Ovary (tissue), 10 donors: Measurements from ENCODE around the gene MT1HL1. TPM values are rescaled to one million over a fixed set of nuclear protein-coding genes. Genes with fewer than 3 reads are reported as not detected.

Source experiments
- DNase-seq, 5 donors: peaks; one replicate each; pipeline ENCODE4 v3.0.0-alpha.2; 2019 to 2020
- H3K27ac ChIP-seq, 2 donors: fragments of 200-600 bp; one replicate each; pipeline versions ENCODE4 v1.5.1 to v1.8.0; 2019 to 2022
- H3K27me3 ChIP-seq: fragments of 200-600 bp; one replicate; pipeline ENCODE4 v1.8.0; 2022
- H3K36me3 ChIP-seq: fragments of 200-600 bp; sonication (generic); one replicate; pipeline ENCODE4 v1.5.1; 2019
- H3K4me1 ChIP-seq: one replicate; pipeline ENCODE4 v1.8.1; 2013; ENCODE audit warnings: mild to moderate bottlenecking, moderate library complexity; ENCODE audit not compliant: insufficient read depth
- H3K4me3 ChIP-seq: fragments of 200-600 bp; sonication (generic); one replicate; pipeline ENCODE4 v1.5.1; 2017
- H3K9me3 ChIP-seq, 2 donors: fragments of 200-600 bp in 1 of 2; sonication (generic) in 1 of 2; one replicate each; pipeline versions ENCODE4 v1.5.1 to v1.8.1; 2013 to 2019; ENCODE audit warnings: mild to moderate bottlenecking in 1 of 2, moderate library complexity in 1 of 2
- EP300 ChIP-seq: sonication (generic); formaldehyde crosslinking; IDR thresholded peaks from one replicate; pipeline ENCODE4 v1.6.1; 2017; ENCODE audit warnings: antibody characterized with exemption
- POLR2A ChIP-seq: fragments of 450-650 bp; IDR thresholded peaks from one replicate; pipeline ENCODE4 v1.6.1; 2017; ENCODE audit warnings: antibody characterized with exemption, mild to moderate bottlenecking, moderate library complexity
- WGBS, 3 donors: extraction: QIAGEN DNeasy Blood & Tissue Kit in 1 of 3; methylation state at CpG; one replicate each; pipeline versions ENCODE4 v1.1.5 to v1.1.7; 2013 to 2017; 5-methylcytosine and 5-hydroxymethylcytosine counted together
- intact Hi-C, 4 donors: fragments of 100-400 bp; cut with DNase I; formaldehyde crosslinking; loops; one replicate each; pipeline versions ENCODE4 v1.11.0 to v1.15.1; 2022 to 2023
- long read RNA-seq, 3 donors: library from polyadenylated mRNA in 2 of 3; unstranded in 2 of 3; transcript quantifications; one replicate each; pipeline ENCODE4 v2.0.0 and lab custom pipeline, GENCODE V29; 2021 to 2026
- polyA plus RNA-seq, 2 donors: library from polyadenylated mRNA; stranded (reverse); fragments of 200-250 nt in 1 of 2; fragments of 350-450 nt in 1 of 2; fragmentation: Illumina TruSeq in 1 of 2; extraction: RNeasy Lipid Tissue Mini Kit (QIAGEN cat#74804) in 1 of 2; gene quantifications; one replicate each; pipeline ENCODE4 v1.2.3, GENCODE V29; 2013 to 2014
- total RNA-seq, 7 donors: library from RNA; depleted of rRNA in 2 of 7; stranded (reverse); fragments of >200 nt in 2 of 7; fragmentation: NEBNext Ultra II Directional in 3 of 7; extraction: Animal tissue kit (Norgen Biotek cat#: 25700) in 3 of 7; gene quantifications; one replicate each; pipeline versions ENCODE4 v1.1.0 to v1.2.4, GENCODE V29; 2016 to 2023
- TF ChIP-seq, protein P1 (sequence below), 3 donors: fragments of 450-650 bp in 2 of 3; fragments of 200-600 bp in 1 of 3; IDR thresholded peaks; one replicate each; pipeline versions ENCODE4 v1.5.1 to v1.8.0; 2016 to 2022; ENCODE audit warnings: antibody characterized with exemption in 3 of 3, mild to moderate bottlenecking in 1 of 3
- donor health status: DM: no; HTN: no; CAD: no; lungs with moderate emphysema.
- donor health status: DM: no; HTN: no; CAD: no.
- donor health status: Bipolar disorder and iron deficiency.
- donor health status: DM: yes; HTN: yes; CAD: no.
- donor health status: DM: no; HTN: no; CAD: no.
- donor health status: DM: yes; HTN: yes; CAD: no.

Gene MT1HL1
- total RNA-seq = not detected
- polyA plus RNA-seq = not detected
- long read RNA-seq, donor 1 = 0 reads
- long read RNA-seq, donor 2, partial matches to known transcripts = 0 of 1 reads
- long read RNA-seq, donor 2, other reads (novel, unspliced or antisense) = 0 of 1 reads
- long read RNA-seq, donor 3 = 0 reads

DNA sequence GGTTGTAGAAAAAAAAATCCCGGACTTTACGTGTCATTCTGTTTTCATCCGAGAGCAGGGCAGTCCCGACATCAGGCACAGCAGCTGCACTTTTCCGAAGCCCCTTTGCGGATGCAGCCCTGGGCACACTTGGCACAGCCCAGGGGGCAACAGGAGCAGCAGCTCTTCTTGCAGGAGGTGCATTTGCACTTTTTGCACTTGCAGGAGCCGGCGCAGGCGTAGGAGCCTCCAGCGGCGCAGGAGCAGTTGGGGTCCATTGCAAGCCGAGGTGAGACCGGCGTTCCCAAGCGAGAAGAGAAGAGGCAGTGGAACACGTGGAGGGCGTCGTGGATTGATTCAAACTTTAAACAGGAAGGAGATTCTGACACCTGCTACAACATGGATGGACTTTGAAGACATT, at the start of gene MT1HL1:
Gene MT1HL1 (minus strand): TSS at position 326 of the 400 bp plus-strand sequence. CDS start 69 bp downstream, at position 257.
- WGBS, 3 donors = 90 to 93% (median 91%) methylated on average over 18 of the region's 18 CpGs
- H3K4me1 ChIP-seq = no peaks in the 10 kb centered on the region

DNA sequence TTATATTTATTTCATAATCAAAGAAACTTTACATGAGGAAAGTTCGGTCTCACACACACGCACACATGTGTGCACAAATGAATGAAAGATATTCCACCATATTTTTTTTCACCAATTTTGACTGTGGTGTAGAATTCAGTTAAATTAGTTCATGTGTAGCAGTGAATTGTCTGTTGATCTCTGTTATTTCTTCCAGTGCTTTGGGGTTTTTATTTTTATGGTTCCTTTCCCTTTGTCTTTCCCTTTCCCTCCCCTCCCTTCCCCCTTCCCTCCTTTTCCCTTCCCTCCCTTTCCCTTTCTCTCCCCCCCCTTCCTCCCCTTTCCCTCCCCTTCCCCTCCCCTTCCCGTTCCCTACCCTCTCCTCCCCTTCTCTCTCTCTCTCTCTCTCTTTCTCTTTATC, 46.7 kb upstream of the MT1HL1 start:
- H3K4me1 ChIP-seq = no peaks in the 10 kb centered on the region
- intact Hi-C loops = no loop called here
- 87 to 93% (median 90%) methylated on average over 3 of the region's 3 CpGs for WGBS, 3 donors
- H3K4me3 ChIP-seq = no peak overlapping the region
- H3K27me3 ChIP-seq = no peaks in the 10 kb centered on the region
- TF ChIP-seq POLR2A = no peak
- no peak for TF ChIP-seq EP300
- TF ChIP-seq, protein P1, sequence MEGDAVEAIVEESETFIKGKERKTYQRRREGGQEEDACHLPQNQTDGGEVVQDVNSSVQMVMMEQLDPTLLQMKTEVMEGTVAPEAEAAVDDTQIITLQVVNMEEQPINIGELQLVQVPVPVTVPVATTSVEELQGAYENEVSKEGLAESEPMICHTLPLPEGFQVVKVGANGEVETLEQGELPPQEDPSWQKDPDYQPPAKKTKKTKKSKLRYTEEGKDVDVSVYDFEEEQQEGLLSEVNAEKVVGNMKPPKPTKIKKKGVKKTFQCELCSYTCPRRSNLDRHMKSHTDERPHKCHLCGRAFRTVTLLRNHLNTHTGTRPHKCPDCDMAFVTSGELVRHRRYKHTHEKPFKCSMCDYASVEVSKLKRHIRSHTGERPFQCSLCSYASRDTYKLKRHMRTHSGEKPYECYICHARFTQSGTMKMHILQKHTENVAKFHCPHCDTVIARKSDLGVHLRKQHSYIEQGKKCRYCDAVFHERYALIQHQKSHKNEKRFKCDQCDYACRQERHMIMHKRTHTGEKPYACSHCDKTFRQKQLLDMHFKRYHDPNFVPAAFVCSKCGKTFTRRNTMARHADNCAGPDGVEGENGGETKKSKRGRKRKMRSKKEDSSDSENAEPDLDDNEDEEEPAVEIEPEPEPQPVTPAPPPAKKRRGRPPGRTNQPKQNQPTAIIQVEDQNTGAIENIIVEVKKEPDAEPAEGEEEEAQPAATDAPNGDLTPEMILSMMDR (IDR thresholded peaks at IDR 0.05) = no peak
- H3K36me3 ChIP-seq = no peaks in the 10 kb centered on the region
- no peaks in the 10 kb centered on the region for H3K9me3 ChIP-seq
- no peak overlapping the region for H3K27ac ChIP-seq
- DNase-seq = no peak

More for the DNA sequence above, at the start of gene MT1HL1:
- Histone ChIP-seq H3K36me3 (no peaks in the 10 kb centered on the region), H3K27me3 (no peaks in the 10 kb centered on the region), H3K27ac (no peak within 1 kb of the TSS), H3K4me3 (no peak within 1 kb of the TSS), H3K9me3 (no peaks in the 10 kb centered on the region)
- TF ChIP-seq, protein P1 (IDR thresholded peaks at IDR 0.05) = no peak
- TF ChIP-seq POLR2A = no peak
- no peak for TF ChIP-seq EP300
- no peak for DNase-seq
- intact Hi-C loops = no loop called here

DNA sequence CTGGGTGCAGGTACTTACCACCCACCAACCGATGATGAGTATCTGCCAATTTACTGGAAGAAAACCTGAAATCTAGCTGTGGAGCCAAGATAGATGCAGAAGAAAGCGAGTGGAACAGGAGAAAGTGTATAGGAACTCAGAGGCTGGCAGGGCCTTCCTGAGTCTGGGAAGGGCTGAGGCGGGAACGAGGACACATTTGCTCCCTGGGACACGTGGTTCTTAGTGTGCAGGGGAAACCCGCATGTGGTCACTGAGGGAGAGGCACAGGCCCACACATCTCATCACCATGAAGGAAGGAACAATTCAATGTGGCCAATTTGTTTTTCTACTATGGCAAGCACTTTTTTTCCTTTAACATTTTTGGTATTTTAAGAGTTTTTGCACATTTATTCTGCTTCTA, 45.9 kb upstream of the MT1HL1 start:
- Histone ChIP-seq H3K27me3 (no peaks in the 10 kb centered on the region), H3K4me3 (no peak overlapping the region), H3K9me3 (no peaks in the 10 kb centered on the region), H3K27ac (no peak overlapping the region), H3K4me1 (no peaks in the 10 kb centered on the region), H3K36me3 (no peaks in the 10 kb centered on the region)
- intact Hi-C loops = no loop called here
- TF ChIP-seq EP300 = no peak
- TF ChIP-seq, protein P1 (IDR thresholded peaks at IDR 0.05) = no peak
- no peak for TF ChIP-seq POLR2A
- WGBS, 3 donors = 90 to 92% (median 90%) methylated on average over 6 of the region's 6 CpGs
- no peak for DNase-seq

DNA sequence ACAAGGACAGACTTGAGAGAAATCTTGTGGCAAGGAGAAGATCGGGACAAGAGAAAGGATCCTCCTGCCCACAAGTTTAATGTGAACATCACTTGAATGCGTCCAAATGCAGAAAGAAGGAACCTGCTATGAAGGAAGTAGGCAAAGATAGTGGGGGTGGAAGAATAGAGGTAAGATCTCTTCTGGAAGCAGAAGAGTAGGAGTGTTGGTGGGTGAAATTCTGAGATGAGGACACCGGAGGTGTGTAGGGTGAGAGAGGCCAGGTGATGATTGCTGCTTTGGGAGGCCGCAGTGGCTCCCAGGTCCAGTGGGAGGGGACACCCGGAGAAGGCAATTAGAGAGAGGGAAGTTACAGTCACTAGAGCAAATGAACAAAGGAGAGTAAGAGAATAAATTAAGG, 44.6 kb upstream of the MT1HL1 start:
- 92 to 97% (median 94%) methylated on average over 5 of the region's 5 CpGs for WGBS, 3 donors

More for the DNA sequence above, 44.6 kb upstream of the MT1HL1 start:
- H3K27me3 ChIP-seq = no peaks in the 10 kb centered on the region
- no peaks in the 10 kb centered on the region for H3K4me1 ChIP-seq
- H3K4me3 ChIP-seq = no peak overlapping the region
- DNase-seq = no peak
- TF ChIP-seq POLR2A (no peak), EP300 (no peak)
- TF ChIP-seq, protein P1 (IDR thresholded peaks at IDR 0.05) = no peak
- H3K36me3 ChIP-seq = no peaks in the 10 kb centered on the region
- intact Hi-C loops = loop anchor here in 2 of 4 donors (10.0 kb wide), 2 partner anchors 336 to 1264 kb away; no protein-coding TSS in a partner anchor
- no peaks in the 10 kb centered on the region for H3K9me3 ChIP-seq
- no peak overlapping the region for H3K27ac ChIP-seq
